ENCODE data around the gene ASB13. TPM values are rescaled to one million over a fixed set of nuclear protein-coding genes. Genes with fewer than 3 reads are reported as not detected.
A peak's percentile ranks its signal among the peaks of the same experiment; 100 is the strongest.
"Not testable (repeated sequence)": the region's sequence is repeated elsewhere in the genome, so short reads cannot be mapped to it uniquely, and the experiment has no call there.

Gene ASB13
- total and polyA plus RNA-seq, 8 donors, result 8.7 to 22.2 (median 11.8) TPM

DNA sequence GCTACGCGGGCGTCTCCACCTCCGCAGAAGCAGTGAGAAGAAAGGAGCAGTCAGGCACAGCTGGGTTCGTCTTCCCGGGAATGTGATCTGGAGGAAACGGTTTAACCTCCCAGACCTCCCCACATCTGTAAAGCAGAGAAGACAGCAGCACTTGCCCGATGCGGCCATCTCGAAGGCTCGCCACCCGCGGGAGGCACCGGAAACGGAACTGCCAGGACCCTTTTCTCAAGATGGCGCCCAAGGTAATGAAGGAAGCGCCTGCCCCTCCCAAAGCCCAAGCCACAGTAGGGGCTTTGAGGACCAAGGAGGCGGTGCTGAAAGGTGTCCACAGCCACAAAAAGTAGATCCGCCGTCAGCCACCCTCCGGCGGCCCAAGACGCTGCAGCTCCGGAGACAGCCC lies 41.7 kb downstream of the ASB13 start:
- H3K27ac ChIP-seq, result no peak overlapping the region
- no peaks in the 10 kb centered on the region for H3K9me3 ChIP-seq
- intact Hi-C loops (cut with DNase I), result loop anchor here in 1 of 3 donors (5.0 kb wide), 1 partner anchor 182 kb away; no protein-coding TSS in a partner anchor
- ATAC-seq, result no peak
- no peaks in the 10 kb centered on the region for H3K36me3 ChIP-seq
- FAIRE-seq, result no peak
- H3K4me3 ChIP-seq, result no peak overlapping the region
- no peak for TF ChIP-seq CTCF (IDR thresholded peaks at IDR 0.05)
- DNase-seq, result no peak
- no peaks in the 10 kb centered on the region for H3K27me3 ChIP-seq
- 95 to 96% methylated on average over 24 of the region's 24 CpGs for whole genome bisulfite sequencing, 2 donors
- peaks cover 29 to 41% (median 36%) of the 10 kb centered on the region in 3 donors for H3K4me1 ChIP-seq

DNA sequence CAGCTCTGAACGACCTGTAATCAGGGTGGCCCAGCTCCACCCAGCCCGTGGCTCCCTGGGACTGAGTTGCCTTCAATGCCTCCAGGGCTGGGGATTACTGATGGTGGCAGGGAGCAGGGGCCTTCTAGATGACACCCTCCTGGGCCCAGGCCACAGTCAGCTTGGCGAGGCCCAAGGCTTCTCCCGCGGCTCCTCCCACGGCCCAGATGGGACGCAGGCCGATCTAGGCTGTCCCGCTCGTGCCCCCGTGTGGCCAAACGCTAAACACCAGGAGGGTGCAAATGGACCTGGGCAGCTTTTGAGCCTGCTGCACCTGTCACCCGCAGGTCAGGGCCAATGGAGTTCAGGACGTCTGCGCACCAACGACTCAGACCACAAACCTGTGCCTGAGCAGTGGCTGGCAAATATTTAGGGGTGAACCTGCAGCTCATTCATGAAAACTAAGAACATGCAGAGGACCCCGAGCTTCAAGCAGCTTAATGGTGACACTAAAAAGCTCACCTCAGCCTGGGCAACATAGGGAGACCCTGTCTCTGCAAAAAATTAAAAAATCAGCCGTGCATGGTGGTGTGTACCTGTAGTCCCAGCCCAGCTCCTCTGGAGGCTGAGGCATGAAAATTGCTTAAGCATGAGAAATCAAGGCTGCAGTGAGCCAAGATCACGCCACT lies 43.2 kb downstream of the ASB13 start:
- ATAC-seq (peak; percentile 70 to 87 (median 77)), FAIRE-seq (no peak), DNase-seq (peak; percentile 89 to 97 (median 95))
- WGBS, 2 donors, result 11 to 16% methylated on average over 15 to 19 of the region's 19 CpGs
- no peaks in the 10 kb centered on the region for H3K9me3 ChIP-seq
- H3K36me3 ChIP-seq, result no peaks in the 10 kb centered on the region
- no peak overlapping the region for H3K27ac ChIP-seq
- peak; percentile 76 to 92 (median 84) for TF ChIP-seq CTCF (IDR thresholded peaks at IDR 0.05)
- H3K4me1 ChIP-seq, result peaks cover 22 to 30% (median 24%) of the 10 kb centered on the region in 3 donors
- H3K4me3 ChIP-seq, result no peak overlapping the region
- H3K27me3 ChIP-seq, result no peaks in the 10 kb centered on the region
- intact Hi-C loops (cut with DNase I), result loop anchor here in 1 of 3 donors (5.0 kb wide), 1 partner anchor 181 kb away; no protein-coding TSS in a partner anchor

DNA sequence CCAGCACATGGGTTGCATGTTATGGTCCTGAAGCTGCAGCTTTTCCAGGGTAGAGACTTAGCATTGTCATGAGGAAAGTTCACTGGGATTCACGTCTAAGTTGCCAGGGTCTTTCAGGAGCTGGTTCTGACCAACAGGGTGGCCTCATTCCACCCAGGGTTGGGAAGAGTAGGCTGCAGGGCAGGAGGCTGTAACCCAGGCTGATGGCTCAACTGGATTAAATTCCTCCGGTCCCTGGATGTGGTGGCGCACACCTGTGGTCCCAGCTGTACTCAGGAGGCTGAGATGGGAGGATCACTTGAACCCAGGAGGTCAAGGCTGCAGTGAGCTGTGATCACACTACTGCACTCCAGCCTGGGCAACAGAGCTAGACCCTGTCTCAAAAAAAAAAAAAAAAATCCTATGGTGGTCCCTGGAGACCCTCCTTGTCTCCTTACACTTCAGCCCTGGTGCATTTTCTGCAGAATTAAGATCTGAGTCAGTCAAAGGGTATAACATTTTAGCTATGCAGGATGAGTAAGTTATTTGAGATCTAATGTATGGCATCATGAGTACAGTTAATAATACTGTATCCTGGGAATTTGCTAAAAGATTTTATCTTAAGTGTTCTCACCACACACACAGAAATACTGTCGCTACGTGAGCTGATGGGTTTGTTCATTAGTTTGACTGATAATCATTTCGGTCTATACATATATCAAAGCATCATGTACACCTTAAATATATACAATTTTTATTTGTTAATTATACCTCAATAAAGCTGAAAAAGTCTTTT lies 44.0 kb downstream of the ASB13 start:
- Histone ChIP-seq H3K4me1 (peaks cover 17 to 22% (median 20%) of the 10 kb centered on the region in 3 donors), H3K9me3 (no peaks in the 10 kb centered on the region), H3K27ac (no peak overlapping the region), H3K27me3 (no peaks in the 10 kb centered on the region), H3K36me3 (no peaks in the 10 kb centered on the region), H3K4me3 (no peak overlapping the region)
- DNase-seq (no peak), ATAC-seq (no peak), FAIRE-seq (no peak)
- WGBS, 2 donors, result 86 to 90% methylated on average over 6 of the region's 6 CpGs
- no peak for TF ChIP-seq CTCF (IDR thresholded peaks at IDR 0.05)
- intact Hi-C loops (cut with DNase I), result loop anchor here in 1 of 3 donors (5.0 kb wide), 1 partner anchor 180 kb away; no protein-coding TSS in a partner anchor

GRCh38 chr10:5621371-5621770 lies 45.0 kb downstream of the ASB13 start:
- H3K4me1 ChIP-seq, result peaks cover 13 to 18% (median 14%) of the 10 kb centered on the region in 3 donors
- not testable (repeated sequence) for H3K9me3 ChIP-seq, FAIRE-seq, ATAC-seq, H3K27ac ChIP-seq, DNase-seq, H3K27me3 ChIP-seq, H3K4me3 ChIP-seq, H3K36me3 ChIP-seq
- WGBS, 2 donors, result 81% methylated on average over 6 of the region's 6 CpGs
- intact Hi-C loops (cut with DNase I), result loop anchor here in 1 of 3 donors (5.0 kb wide), 1 partner anchor 179 kb away; no protein-coding TSS in a partner anchor

DNA sequence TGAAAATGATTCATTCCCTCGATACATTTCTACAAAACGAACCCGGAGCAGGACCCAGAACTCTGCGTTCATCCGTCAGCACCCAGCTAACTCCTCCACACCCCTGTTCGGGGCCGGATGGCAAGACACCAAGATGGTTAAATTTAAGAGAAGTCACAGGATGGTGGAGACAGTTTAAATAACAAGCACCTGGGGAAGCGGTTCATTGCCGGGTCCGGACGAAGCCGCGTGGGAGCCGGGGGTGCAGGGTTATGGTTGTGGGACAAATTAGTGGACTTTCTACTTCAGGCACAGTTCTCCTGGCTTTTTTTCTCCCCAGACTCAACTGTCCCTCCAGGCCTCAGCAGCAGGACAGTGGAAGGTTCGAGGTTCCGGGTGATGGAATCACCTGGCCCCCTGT lies 45.4 kb downstream of the ASB13 start:
- Histone ChIP-seq H3K36me3 (no peaks in the 10 kb centered on the region), H3K4me3 (no peak overlapping the region), H3K9me3 (no peaks in the 10 kb centered on the region), H3K27me3 (no peaks in the 10 kb centered on the region), H3K27ac (no peak overlapping the region), H3K4me1 (peaks cover 12 to 16% (median 13%) of the 10 kb centered on the region in 3 donors)
- ATAC-seq, result no peak
- intact Hi-C loops (cut with DNase I), result loop anchor here in 1 of 3 donors (5.0 kb wide), 1 partner anchor 179 kb away; no protein-coding TSS in a partner anchor
- no peak for FAIRE-seq
- WGBS, 2 donors, result 81 to 84% methylated on average over 16 of the region's 16 CpGs
- DNase-seq, result no peak
- TF ChIP-seq CTCF (IDR thresholded peaks at IDR 0.05), result no peak

All from pancreas (tissue), 10 donors.